Gastrocnemius medialis (tissue), 4 donors: Measurements from ENCODE around the gene DGKK. TPM values are rescaled to one million over a fixed set of nuclear protein-coding genes. Genes with fewer than 3 reads are reported as not detected.
"Not testable (repeated sequence)": the region's sequence is repeated elsewhere in the genome, so short reads cannot be mapped to it uniquely, and the experiment has no call there.

Source experiments
- ATAC-seq, 2 donors: fragments of 150-250 bp; one replicate each; pipeline ENCODE4 v1.9.1; 2016
- DNase-seq, 2 donors: peaks; one replicate each; pipeline ENCODE4 v3.0.0-alpha.2; 2019
- H3K27ac ChIP-seq, 4 donors: fragments of 200-600 bp; sonication (generic); 1 replicate in 1 of 4; 2 replicates in 3 of 4; pipeline ENCODE4 v1.5.1; 2016 to 2018; ENCODE audit warnings: mild to moderate bottlenecking in 2 of 4, moderate library complexity in 1 of 4
- H3K27me3 ChIP-seq, 3 donors: fragments of 200-600 bp; sonication (generic) in 2 of 3; 1 replicate in 1 of 3; 2 replicates in 2 of 3; pipeline versions ENCODE4 v1.5.1 to v1.6.0; 2016 to 2019; ENCODE audit warnings: mild to moderate bottlenecking in 1 of 3, moderate library complexity in 1 of 3
- H3K36me3 ChIP-seq, 2 donors: fragments of 200-600 bp; sonication (generic) in 1 of 2; one replicate each; pipeline ENCODE4 v1.5.1; 2017 to 2018
- H3K4me1 ChIP-seq, 2 donors: fragments of 200-600 bp; sonication (generic) in 1 of 2; one replicate each; pipeline ENCODE4 v1.5.1; 2016 to 2017; ENCODE audit warnings: mild to moderate bottlenecking in 2 of 2
- H3K4me3 ChIP-seq, 4 donors: fragments of 200-600 bp; sonication (generic) in 3 of 4; 1 replicate in 1 of 4; 2 replicates in 3 of 4; pipeline ENCODE4 v1.5.1; 2016 to 2019; ENCODE audit warnings: mild to moderate bottlenecking in 2 of 4
- H3K9me3 ChIP-seq, 3 donors: fragments of 200-600 bp; sonication (generic) in 2 of 3; 1 replicate in 1 of 3; 2 replicates in 2 of 3; pipeline ENCODE4 v1.5.1; 2016 to 2019
- POLR2A ChIP-seq, 2 donors: fragments of 450-650 bp; IDR thresholded peaks; one replicate each; pipeline ENCODE4 v1.6.1; 2017; ENCODE audit warnings: antibody characterized with exemption in 2 of 2, mild to moderate bottlenecking in 2 of 2, moderate library complexity in 2 of 2
- in situ Hi-C, 4 donors: fragments of 200-750 bp; cut with MboI; loops; one replicate each; pipeline versions ENCODE4 v1.15.0 to v1.8.0; 2017; ENCODE audit warnings: low sequenced_read_pairs in 4 of 4
- intact Hi-C: fragments of 100-400 bp; cut with DNase I; formaldehyde crosslinking; loops from one replicate; pipeline ENCODE4 v1.15.1; 2023; ENCODE audit warnings: low total_unique reads
- total RNA-seq, 4 donors: library from RNA; depleted of rRNA; stranded (reverse); fragments of >200 nt; gene quantifications; one replicate each; pipeline versions ENCODE4 v1.1.0 to v1.2.3, GENCODE V29; 2016
- TF ChIP-seq, protein P1 (sequence below), 5 experiments: fragments of 450-650 bp in 3 of 5; fragments of 200-600 bp in 2 of 5; sonication (generic) in 2 of 5; IDR thresholded peaks in 4 of 5; conservative IDR thresholded peaks in 1 of 5; 1 replicate in 4 of 5; 2 replicates in 1 of 5; pipeline ENCODE4 v1.5.1; 2016 to 2019; ENCODE audit warnings: antibody characterized with exemption in 5 of 5, mild to moderate bottlenecking in 3 of 5, moderate library complexity in 3 of 5

Gene DGKK
- total RNA-seq, 4 donors from 2014 or later, result not detected

DNA sequence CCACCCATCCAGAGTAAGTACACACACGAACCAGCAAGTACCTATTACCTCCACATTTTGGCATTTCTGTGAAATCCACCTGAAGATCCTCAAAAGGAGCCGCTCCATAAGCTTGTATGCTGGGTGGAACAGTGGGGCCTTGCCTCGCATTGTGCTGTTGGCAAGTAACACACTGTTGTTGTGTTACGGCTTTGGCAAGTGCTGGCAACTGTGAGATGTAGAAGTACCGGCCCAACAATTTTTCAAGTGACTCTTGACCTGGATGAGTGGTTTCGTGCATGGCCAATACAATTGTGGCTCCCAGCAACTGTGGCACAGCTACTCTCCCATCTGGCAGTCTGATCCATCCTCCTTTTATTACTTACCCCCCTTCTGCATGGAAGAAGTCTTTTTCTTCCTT lies 137.3 kb downstream of the DGKK start:
- Histone ChIP-seq H3K4me1 (no peaks in the 10 kb centered on the region), H3K27ac (no peak overlapping the region), H3K4me3 (no peak overlapping the region), H3K9me3 (no peaks in the 10 kb centered on the region), H3K27me3 (no peaks in the 10 kb centered on the region), H3K36me3 (no peaks in the 10 kb centered on the region)
- ATAC-seq, result no peak
- TF ChIP-seq POLR2A (IDR thresholded peaks at IDR 0.05), result no peak
- TF ChIP-seq, protein P1, sequence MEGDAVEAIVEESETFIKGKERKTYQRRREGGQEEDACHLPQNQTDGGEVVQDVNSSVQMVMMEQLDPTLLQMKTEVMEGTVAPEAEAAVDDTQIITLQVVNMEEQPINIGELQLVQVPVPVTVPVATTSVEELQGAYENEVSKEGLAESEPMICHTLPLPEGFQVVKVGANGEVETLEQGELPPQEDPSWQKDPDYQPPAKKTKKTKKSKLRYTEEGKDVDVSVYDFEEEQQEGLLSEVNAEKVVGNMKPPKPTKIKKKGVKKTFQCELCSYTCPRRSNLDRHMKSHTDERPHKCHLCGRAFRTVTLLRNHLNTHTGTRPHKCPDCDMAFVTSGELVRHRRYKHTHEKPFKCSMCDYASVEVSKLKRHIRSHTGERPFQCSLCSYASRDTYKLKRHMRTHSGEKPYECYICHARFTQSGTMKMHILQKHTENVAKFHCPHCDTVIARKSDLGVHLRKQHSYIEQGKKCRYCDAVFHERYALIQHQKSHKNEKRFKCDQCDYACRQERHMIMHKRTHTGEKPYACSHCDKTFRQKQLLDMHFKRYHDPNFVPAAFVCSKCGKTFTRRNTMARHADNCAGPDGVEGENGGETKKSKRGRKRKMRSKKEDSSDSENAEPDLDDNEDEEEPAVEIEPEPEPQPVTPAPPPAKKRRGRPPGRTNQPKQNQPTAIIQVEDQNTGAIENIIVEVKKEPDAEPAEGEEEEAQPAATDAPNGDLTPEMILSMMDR (IDR thresholded peaks at IDR 0.05 in 4 of 5, conservative IDR thresholded peaks at IDR 0.05 in 1 of 5), result no peak
- no peak for DNase-seq
- intact Hi-C loops (no loop called here), in situ Hi-C loops (no loop called here)

DNA sequence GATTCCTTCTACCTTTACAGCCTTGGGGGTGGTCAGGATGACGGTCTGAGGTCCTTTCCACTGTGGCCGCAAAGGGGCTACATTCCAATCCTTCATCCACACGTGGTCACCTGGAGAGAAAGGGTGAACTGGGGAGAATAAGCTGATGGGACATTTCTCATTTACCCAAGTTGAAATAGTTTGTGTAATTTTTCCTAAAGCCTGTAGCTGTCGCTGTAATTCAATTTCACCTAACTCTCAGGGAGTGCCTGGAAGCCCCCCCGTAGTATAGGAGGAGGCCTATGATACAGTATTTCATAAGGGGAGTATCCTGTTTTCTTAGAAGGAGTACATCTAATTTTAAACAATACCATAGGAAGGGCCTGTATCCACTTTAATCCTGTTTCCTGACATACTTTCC lies 138.0 kb downstream of the DGKK start:
- intact Hi-C loops, ATAC-seq, H3K4me3 ChIP-seq, in situ Hi-C loops, DNase-seq, H3K9me3 ChIP-seq, H3K27ac ChIP-seq, H3K27me3 ChIP-seq, H3K4me1 ChIP-seq, H3K36me3 ChIP-seq: not testable (repeated sequence)

DNA sequence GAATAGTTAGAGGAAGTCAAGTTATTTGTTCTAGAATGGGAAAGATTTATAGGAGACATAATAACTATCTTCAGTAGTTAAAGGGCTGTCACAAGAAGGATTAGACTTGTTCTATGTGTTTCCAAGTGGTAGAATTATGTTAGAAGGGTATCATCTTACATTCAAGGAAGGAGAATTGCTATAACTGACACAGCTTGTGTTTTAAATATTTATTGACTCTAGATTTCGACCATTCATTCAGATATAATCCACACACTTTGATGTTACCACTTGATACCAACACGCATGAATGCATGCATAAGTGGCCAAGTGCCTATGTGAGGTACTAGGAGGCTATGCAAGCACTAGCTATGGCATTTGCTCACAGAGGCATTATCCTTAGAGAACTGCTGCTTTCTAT lies 143.4 kb downstream of the DGKK start:
- H3K27ac ChIP-seq, result no peak overlapping the region
- H3K9me3 ChIP-seq, result no peaks in the 10 kb centered on the region
- H3K36me3 ChIP-seq, result no peaks in the 10 kb centered on the region
- in situ Hi-C loops, result no loop called here
- peaks cover 0 to 2% (median 0%) of the 10 kb centered on the region in 3 donors for H3K27me3 ChIP-seq
- TF ChIP-seq POLR2A (IDR thresholded peaks at IDR 0.05), result no peak
- TF ChIP-seq, protein P1 (IDR thresholded peaks at IDR 0.05 in 4 of 5, conservative IDR thresholded peaks at IDR 0.05 in 1 of 5), result no peak
- ATAC-seq (no peak), DNase-seq (no peak)
- intact Hi-C loops, result no loop called here
- H3K4me3 ChIP-seq, result no peak overlapping the region
- H3K4me1 ChIP-seq, result no peaks in the 10 kb centered on the region
